T-cell (primary cell): ENCODE measurements around the gene SLC1A7. TPM values are rescaled to one million over a fixed set of nuclear protein-coding genes. Genes with fewer than 3 reads are reported as not detected.

ENCODE experiments used
- ATAC-seq, 4 experiments: fragments of 200-7000 bp in 3 of 4; fragments of 150-1000 bp in 1 of 4; cut with Tn5 transposase; replicated peaks in 1 of 4; 1 replicate in 3 of 4; 2 replicates in 1 of 4; pipeline ENCODE4 v1.10.0; 2021; ENCODE audit warnings: moderate library complexity in 3 of 4, mild to moderate bottlenecking in 2 of 4, moderate number of reproducible peaks in 1 of 4
- CTCF ChIA-PET, 2 donors: fragments of 300-600 bp; sonication (Branson Sonifier 250); formaldehyde crosslinking; loops; one replicate each; lab custom pipeline; 2022; ENCODE audit warnings: antibody characterized with exemption in 2 of 2; lab: Charles Lee
- POLR2A ChIA-PET, 2 donors: fragments of 300-600 bp; sonication (Branson Sonifier 250); formaldehyde crosslinking; loops; one replicate each; lab custom pipeline; 2022; ENCODE audit warnings: antibody characterized with exemption in 2 of 2; lab: Charles Lee
- DNase-seq, 35 experiments: peaks; one replicate each; pipeline versions ENCODE4 v3.0.0 to v3.0.0-alpha.2; 2013 to 2023
- H3K27ac ChIP-seq: one replicate; pipeline ENCODE4 v1.5.1; 2013; ENCODE audit warnings: low read length
- H3K27me3 ChIP-seq, 2 experiments: replicated peaks in 1 of 2; 1 replicate in 1 of 2; 2 replicates in 1 of 2; pipeline versions ENCODE4 v1.6.1 to v1.7.0; 2013; ENCODE audit warnings: low read length in 1 of 2, mixed read lengths in 1 of 2; ENCODE audit not compliant: control insufficient read depth in 2 of 2, insufficient read depth in 2 of 2; ENCODE audit errors: extremely low read depth in 1 of 2
- H3K36me3 ChIP-seq, 2 donors: 1 replicate in 1 of 2; 2 replicates in 1 of 2; pipeline versions ENCODE4 v1.6.1 to v1.7.0; 2013; ENCODE audit warnings: low read length in 1 of 2; ENCODE audit not compliant: control insufficient read depth in 2 of 2, insufficient read depth in 1 of 2; ENCODE audit errors: extremely low read depth in 1 of 2
- H3K4me1 ChIP-seq, 2 experiments: 1 replicate in 1 of 2; 2 replicates in 1 of 2; pipeline versions ENCODE4 v1.6.1 to v1.7.0; 2013; ENCODE audit warnings: low read length in 2 of 2, mixed read lengths in 1 of 2; ENCODE audit not compliant: insufficient read depth in 2 of 2, control insufficient read depth in 1 of 2; ENCODE audit errors: extremely low read depth in 1 of 2
- H3K4me3 ChIP-seq, 2 donors: 1 replicate in 1 of 2; 2 replicates in 1 of 2; pipeline versions ENCODE4 v1.5.1 to v1.7.0; 2013; ENCODE audit warnings: mild to moderate bottlenecking in 2 of 2, low read length in 1 of 2, moderate library complexity in 1 of 2; ENCODE audit not compliant: control insufficient read depth in 1 of 2; ENCODE audit errors: extremely low read depth in 1 of 2
- H3K9me3 ChIP-seq: 2 replicates; pipeline ENCODE4 v1.7.0; 2013
- H3K27ac Mint-ChIP-seq, 2 donors: one replicate each; pipeline ENCODE4 v1.8.0; 2020 to 2021; ENCODE audit warnings: mild to moderate bottlenecking in 2 of 2, mixed read lengths in 2 of 2
- H3K27me3 Mint-ChIP-seq, 2 donors: one replicate each; pipeline ENCODE4 v1.8.0; 2021 to 2022; ENCODE audit warnings: mixed read lengths in 2 of 2
- H3K36me3 Mint-ChIP-seq: one replicate; pipeline ENCODE4 v1.8.0; 2021; ENCODE audit warnings: mixed read lengths
- H3K4me1 Mint-ChIP-seq, 3 donors: one replicate each; pipeline ENCODE4 v1.8.0; 2020 to 2022; ENCODE audit warnings: mixed read lengths in 3 of 3, mild to moderate bottlenecking in 1 of 3
- H3K4me3 Mint-ChIP-seq, 3 donors: one replicate each; pipeline ENCODE4 v1.8.0; 2020 to 2022; ENCODE audit warnings: mild to moderate bottlenecking in 3 of 3, mixed read lengths in 3 of 3, moderate library complexity in 3 of 3
- H3K9me3 Mint-ChIP-seq, 3 donors: one replicate each; pipeline ENCODE4 v1.8.0; 2020 to 2022; ENCODE audit warnings: mixed read lengths in 3 of 3
- WGBS: methylation state at CpG from one replicate; pipeline ENCODE4 v1.1.5; 2013; ENCODE audit warnings: missing lambda C conversion rate; ENCODE audit not compliant: insufficient coverage; 5-methylcytosine and 5-hydroxymethylcytosine counted together
- total RNA-seq, 35 experiments: library from RNA in 6 of 35; stranded (reverse) in 6 of 35; fragments of 120-200 nt in 1 of 35; gene quantifications; one replicate each; pipeline versions ENCODE4 v1.2.1 to v1.2.4 and lab custom pipeline; 2013 to 2026

SLC1A7 gene
- total RNA-seq, 5 donors from 2014 or later (not counting 1 experiment from before 2014, with no cell fraction given) = 0.14 to 0.26 TPM; not detected in 3

DNA sequence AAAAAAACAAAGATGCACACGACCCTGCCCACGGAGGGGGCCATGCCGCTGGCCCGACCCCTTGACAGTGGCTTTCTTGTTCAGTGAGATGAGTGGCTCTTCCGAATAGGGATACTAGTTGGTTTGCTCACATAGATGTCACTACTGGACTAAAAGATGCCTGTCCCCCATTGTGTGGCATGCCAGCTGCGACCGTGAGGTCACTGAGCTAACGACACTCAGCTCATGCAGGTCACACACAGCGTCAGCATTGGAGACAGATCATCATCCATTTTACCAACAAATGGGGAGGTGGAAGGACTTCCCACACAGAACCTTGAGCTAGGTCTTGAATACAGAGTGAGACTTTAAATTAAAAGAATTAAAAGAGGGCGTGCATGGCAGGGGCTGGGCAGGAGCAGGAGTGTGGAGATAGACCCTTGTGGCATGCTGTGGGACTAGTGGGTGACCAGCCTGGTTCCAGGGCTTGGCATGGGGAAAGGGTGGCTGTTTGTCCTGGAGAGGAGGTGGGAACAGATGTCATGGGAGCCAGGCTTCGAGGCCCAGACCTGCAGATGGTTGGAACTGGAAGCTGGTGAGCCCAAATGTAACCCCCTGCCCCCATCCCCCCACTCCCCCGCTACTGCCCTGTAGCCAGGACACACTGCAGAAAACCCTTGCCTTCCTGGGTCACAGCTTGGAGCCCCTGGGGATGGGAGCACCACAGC, 12.4 kb downstream of the SLC1A7 start:
- H3K27me3 ChIP-seq = no peaks in the 10 kb centered on the region
- H3K27ac ChIP-seq = no peak overlapping the region
- 80% methylated on average over 8 of the region's 12 CpGs for WGBS
- ChIA-PET CTCF (no interaction called here), POLR2A (interaction anchor here in 1 of 2 donors (0.5 kb wide), 1 partner anchor 63 kb away, joined by 5 read pairs; no protein-coding TSS in a partner anchor)
- H3K9me3 ChIP-seq = no peaks in the 10 kb centered on the region
- Mint-ChIP-seq H3K36me3 (no peaks in the 10 kb centered on the region), H3K4me3 (no peak overlapping the region), H3K9me3 (no peaks in the 10 kb centered on the region), H3K4me1 (no peaks in the 10 kb centered on the region), H3K27me3 (no peaks in the 10 kb centered on the region), H3K27ac (no peak overlapping the region)
- DNase-seq (no peak), ATAC-seq (no peak)
- H3K4me3 ChIP-seq = no peak overlapping the region
- H3K4me1 ChIP-seq = peaks cover 0 to 73% of the 10 kb centered on the region in 2 experiments
- H3K36me3 ChIP-seq = no peaks in the 10 kb centered on the region

GRCh38 chr1:53128401-53128800, 14.0 kb downstream of the SLC1A7 start:
- DNase-seq (no peak), ATAC-seq (no peak)
- no peaks in the 10 kb centered on the region for H3K9me3 ChIP-seq
- Mint-ChIP-seq H3K36me3 (no peaks in the 10 kb centered on the region), H3K27me3 (no peaks in the 10 kb centered on the region), H3K9me3 (no peaks in the 10 kb centered on the region), H3K4me1 (no peaks in the 10 kb centered on the region), H3K4me3 (no peak overlapping the region), H3K27ac (no peak overlapping the region)
- WGBS = 85% methylated on average over 4 of the region's 4 CpGs
- no peak overlapping the region for H3K27ac ChIP-seq
- no peaks in the 10 kb centered on the region for H3K36me3 ChIP-seq
- POLR2A ChIA-PET = interaction anchor here in 1 of 2 donors (0.6 kb wide), 1 partner anchor 10 kb away, joined by 3 read pairs; no protein-coding TSS in a partner anchor
- H3K4me1 ChIP-seq = peaks cover 0 to 61% of the 10 kb centered on the region in 2 experiments
- no peaks in the 10 kb centered on the region for H3K27me3 ChIP-seq
- no peak overlapping the region for H3K4me3 ChIP-seq
- CTCF ChIA-PET = no interaction called here

DNA sequence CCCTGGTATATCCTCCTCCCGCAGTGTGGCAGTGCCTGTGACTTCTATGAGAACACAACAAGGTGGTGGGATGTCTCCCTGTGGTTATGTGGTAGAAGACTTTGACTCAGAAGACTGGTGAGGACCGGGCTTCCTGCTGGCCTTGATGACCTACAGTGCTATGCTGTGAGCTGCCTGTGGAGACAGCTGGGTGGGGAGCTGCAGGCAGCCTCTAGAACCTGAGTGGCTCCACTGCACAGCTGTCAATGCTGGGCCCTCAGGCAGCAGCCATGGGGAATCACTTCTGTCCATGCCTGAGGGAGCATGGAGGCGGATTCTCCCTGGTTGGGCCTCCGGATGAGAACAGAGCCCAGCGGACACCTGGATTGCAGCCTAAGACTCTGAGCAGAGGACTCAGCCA, 14.9 kb downstream of the SLC1A7 start:
- CTCF ChIA-PET = no interaction called here
- Histone ChIP-seq H3K4me1 (peaks cover 0 to 53% of the 10 kb centered on the region in 2 experiments), H3K4me3 (no peak overlapping the region), H3K27ac (no peak overlapping the region), H3K9me3 (no peaks in the 10 kb centered on the region), H3K36me3 (no peaks in the 10 kb centered on the region), H3K27me3 (peaks cover 0 to 5% of the 10 kb centered on the region in 2 experiments)
- Mint-ChIP-seq H3K4me3 (no peak overlapping the region), H3K9me3 (no peaks in the 10 kb centered on the region), H3K36me3 (no peaks in the 10 kb centered on the region), H3K27ac (no peak overlapping the region), H3K4me1 (no peaks in the 10 kb centered on the region), H3K27me3 (no peaks in the 10 kb centered on the region)
- POLR2A ChIA-PET = no interaction called here
- WGBS = 74% methylated on average over 5 of the region's 5 CpGs
- ATAC-seq (peak in 1 of 4 experiments; percentile 69), DNase-seq (peak in 6 of 35 experiments; percentile 7 to 32 (median 16))

GRCh38 chr1:53126495-53126894, 15.9 kb downstream of the SLC1A7 start:
- Histone ChIP-seq H3K27me3 (peaks cover 0 to 10% of the 10 kb centered on the region in 2 experiments), H3K27ac (no peak overlapping the region), H3K9me3 (no peaks in the 10 kb centered on the region), H3K4me1 (peaks cover 0 to 44% of the 10 kb centered on the region in 2 experiments), H3K36me3 (no peaks in the 10 kb centered on the region), H3K4me3 (no peak overlapping the region)
- Mint-ChIP-seq H3K4me1 (no peaks in the 10 kb centered on the region), H3K9me3 (no peaks in the 10 kb centered on the region), H3K4me3 (no peak overlapping the region), H3K36me3 (no peaks in the 10 kb centered on the region), H3K27me3 (no peaks in the 10 kb centered on the region), H3K27ac (no peak overlapping the region)
- WGBS = no CpG with 5 or more reads among the region's 1 CpG
- DNase-seq (no peak), ATAC-seq (no peak)
- ChIA-PET POLR2A (no interaction called here), CTCF (no interaction called here)

DNA sequence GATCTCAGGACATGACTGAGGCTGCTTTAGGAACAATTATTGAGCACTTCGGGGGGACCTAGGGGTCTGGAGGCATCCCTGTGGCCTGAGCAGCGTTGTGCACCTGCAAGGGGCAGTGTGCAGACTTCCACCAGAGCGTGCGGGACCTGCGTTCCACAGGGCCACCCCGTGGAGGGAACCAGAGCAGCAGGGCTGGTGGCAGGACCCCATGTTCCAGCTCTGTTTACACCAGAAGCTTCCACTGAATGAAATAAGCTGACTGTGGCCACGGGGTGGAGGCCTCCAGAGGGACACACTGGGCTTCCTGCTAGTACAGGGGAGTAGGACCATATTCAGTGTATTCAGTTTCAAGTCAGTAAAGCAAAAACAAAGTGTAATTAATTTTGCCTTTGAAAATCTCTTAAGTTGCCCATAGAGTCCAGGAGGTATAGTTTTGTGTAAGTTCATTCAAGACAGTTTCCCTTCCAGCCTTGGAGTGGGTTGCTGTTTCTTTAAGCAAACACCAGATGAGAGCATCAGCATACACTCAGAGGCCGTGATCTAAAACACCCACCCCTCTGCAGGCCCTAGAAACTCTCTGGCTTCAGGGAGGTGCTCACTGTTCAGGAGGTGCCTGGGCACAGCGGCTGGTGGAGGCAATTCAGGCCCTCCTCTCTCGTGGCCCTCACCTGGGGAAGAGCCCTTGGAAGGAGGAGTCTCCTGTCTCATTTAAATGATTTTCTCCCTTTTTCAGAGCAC, 16.6 kb downstream of the SLC1A7 start:
- H3K27ac Mint-ChIP-seq = no peak overlapping the region
- no peak overlapping the region for H3K4me3 Mint-ChIP-seq
- no peaks in the 10 kb centered on the region for H3K9me3 ChIP-seq
- no peak for DNase-seq
- H3K9me3 Mint-ChIP-seq = no peaks in the 10 kb centered on the region
- H3K4me1 ChIP-seq = peaks cover 0 to 39% of the 10 kb centered on the region in 2 experiments
- POLR2A ChIA-PET = no interaction called here
- H3K4me3 ChIP-seq = no peak overlapping the region
- no peaks in the 10 kb centered on the region for H3K36me3 ChIP-seq
- no peak for ATAC-seq
- peaks cover 6% of the 10 kb centered on the region in 2 donors for H3K27me3 Mint-ChIP-seq
- no peak overlapping the region for H3K27ac ChIP-seq
- H3K36me3 Mint-ChIP-seq = no peaks in the 10 kb centered on the region
- peaks cover 0 to 16% of the 10 kb centered on the region in 2 experiments for H3K27me3 ChIP-seq
- WGBS = 78% methylated on average over 8 of the region's 10 CpGs
- CTCF ChIA-PET = no interaction called here
- H3K4me1 Mint-ChIP-seq = no peaks in the 10 kb centered on the region

- Histone ChIP-seq H3K27me3 (peaks cover 0 to 23% of the 10 kb centered on the region in 2 experiments), H3K36me3 (no peaks in the 10 kb centered on the region), H3K9me3 (no peaks in the 10 kb centered on the region), H3K4me1 (peaks cover 0 to 32% of the 10 kb centered on the region in 2 experiments), H3K27ac (no peak overlapping the region), H3K4me3 (no peak overlapping the region)
- Mint-ChIP-seq H3K27ac (no peak overlapping the region), H3K4me3 (no peak overlapping the region), H3K9me3 (no peaks in the 10 kb centered on the region), H3K36me3 (no peaks in the 10 kb centered on the region), H3K27me3 (peaks cover 8 to 11% of the 10 kb centered on the region in 2 donors), H3K4me1 (no peaks in the 10 kb centered on the region)
- ATAC-seq = no peak
- 76% methylated on average over 2 of the region's 6 CpGs for WGBS
- DNase-seq = no peak
- ChIA-PET CTCF (no interaction called here), POLR2A (no interaction called here)
Measured at GRCh38 chr1:53125122-53125521, 17.3 kb downstream of the SLC1A7 start.
